Left forelimb (tissue), 1 donor: Measurements from ENCODE around the gene ST7.

ENCODE experiments used
- DNase-seq: peaks from one replicate; pipeline ENCODE4 v3.0.0-alpha.2; 2018; ENCODE audit warnings: low spot score

Gene ST7

GRCh38 chr7:117067340-117067739 lies 114.0 kb downstream of the ST7 start:
- no peak for DNase-seq

DNA sequence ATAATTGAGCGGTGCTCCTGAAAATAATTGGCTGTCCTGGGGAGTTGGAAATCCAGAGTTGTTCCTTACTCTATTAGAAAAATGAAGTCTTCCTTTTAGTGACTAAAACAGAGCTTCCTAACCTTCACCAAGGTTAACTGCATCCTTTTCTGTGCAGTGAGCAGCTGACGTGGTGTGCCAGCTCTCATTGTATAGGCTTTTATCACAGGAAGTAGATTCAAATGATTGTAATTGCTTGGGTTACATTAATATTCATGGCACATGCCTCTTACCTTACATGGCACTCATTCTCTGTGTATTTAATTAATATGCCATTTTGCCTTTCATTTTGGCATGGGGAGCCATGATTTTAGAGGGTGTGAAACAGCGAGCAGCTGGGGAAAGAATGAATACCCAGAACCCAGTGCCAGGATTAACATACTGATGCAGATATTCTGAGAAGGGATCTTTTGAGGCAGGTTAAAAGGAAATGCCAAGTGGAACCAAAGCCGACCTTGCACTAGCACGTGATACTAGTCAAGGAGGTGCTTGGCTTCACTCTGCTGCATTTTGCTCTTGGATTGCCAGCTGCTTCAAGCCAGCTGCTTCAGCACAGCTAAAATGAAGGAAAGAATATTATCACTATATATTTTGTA lies 115.3 kb downstream of the ST7 start:
- no peak for DNase-seq

DNA sequence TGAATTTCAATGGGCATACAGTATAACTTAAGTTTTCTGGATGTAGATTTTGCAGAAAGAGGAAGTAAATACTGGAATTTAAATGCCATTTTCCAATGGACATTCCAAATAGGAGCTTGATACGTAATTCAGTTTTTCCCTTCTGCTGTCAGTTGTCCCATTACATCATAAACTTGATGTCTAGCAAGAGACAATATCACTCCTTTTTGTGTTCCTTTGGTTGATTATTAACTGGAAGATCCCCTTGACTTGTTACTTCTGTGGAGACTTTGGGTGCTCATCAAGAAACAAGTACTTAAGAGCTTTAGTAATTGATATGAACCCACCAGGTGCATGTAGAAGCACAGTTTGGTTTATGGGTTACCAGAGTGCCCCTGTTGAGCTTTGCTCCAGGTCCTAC lies 116.1 kb downstream of the ST7 start:
- no peak for DNase-seq

DNA sequence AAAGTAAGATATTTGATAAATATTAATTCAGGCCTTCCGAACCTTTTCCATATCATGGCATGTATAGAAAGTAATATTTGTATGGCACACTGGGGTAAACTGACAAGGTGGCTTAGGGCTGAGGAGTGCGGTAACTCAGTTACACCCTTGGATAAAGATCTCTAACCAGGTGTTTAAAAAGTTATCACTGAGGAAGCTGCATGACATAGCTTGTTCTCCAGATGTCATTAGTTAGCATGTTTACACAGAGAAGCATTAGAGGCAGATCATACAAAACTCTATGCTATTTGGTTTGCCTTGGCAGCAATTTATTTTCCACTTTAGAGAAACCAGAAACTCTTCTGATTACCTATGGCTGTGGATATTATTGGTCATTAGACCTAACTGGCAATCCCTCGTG lies 118.2 kb downstream of the ST7 start:
- no peak for DNase-seq

- DNase-seq: no peak
Measured at GRCh38 chr7:117072620-117073118, 119.4 kb downstream of the ST7 start.

GRCh38 chr7:117074378-117074777 lies 121.1 kb downstream of the ST7 start:
- DNase-seq: no peak

DNA sequence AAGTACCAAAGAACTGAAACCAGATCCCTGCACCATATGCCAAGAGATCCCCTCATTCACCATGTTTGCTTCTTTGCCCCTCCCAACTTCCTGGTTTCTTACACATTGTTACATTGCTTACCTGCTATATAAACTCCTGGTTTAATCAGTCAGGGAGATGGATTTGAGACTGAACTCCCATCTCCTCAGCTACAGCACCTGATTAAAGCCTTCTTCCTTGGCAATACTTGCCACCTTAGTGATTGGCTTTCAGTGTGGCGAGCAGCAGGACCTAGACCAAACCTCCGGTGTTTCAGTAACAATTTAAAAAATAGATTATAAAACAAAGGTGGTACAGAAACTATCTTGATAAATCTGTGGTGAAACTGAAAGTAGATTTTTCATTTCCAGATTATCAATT lies 122.6 kb downstream of the ST7 start:
- no peak for DNase-seq

DNA sequence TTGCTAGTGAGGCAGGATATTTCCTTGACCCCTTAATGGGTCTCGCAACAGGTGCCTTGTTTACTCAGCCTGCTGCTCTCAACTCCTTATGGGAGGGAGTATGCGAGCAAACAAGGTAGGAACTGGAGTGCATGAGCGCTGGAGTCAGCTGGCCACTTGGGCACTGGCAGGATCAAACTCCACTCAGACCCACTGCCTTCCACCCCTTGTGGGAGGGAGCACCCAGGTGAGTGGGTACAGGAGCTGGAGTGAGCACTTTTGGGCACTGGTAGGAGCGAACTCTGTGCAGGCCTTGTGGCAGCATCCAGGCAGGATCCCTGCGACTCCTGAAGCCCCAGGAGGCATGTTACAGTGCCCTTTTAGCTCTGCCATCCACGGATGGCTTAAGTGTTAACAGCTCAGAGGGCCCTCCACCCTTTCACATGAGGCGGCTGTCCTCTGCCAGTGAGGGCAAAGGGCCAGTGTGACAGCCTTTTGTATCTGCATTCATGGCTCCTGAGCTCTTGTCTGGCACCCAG lies 123.2 kb downstream of the ST7 start:
- DNase-seq: no peak

DNA sequence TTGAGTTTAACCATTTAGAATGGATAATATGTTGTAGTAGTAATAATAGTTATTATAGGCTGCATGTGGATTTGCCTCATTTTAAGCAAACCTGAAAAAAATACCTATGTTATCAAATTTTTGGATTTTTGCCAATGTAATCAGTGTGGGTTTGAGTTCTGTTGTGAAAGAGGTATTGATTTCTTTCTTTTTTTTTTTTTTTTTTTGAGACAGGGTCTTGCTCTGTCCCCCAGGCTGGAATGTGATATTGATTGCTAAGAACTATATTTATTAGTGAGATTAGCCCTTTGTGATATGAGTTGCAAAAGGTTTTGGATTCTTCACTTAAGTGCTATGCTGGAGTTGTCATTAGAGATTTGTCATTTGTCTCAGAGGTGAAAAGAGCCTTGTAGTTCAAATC lies 124.4 kb downstream of the ST7 start:
- DNase-seq: no peak

DNA sequence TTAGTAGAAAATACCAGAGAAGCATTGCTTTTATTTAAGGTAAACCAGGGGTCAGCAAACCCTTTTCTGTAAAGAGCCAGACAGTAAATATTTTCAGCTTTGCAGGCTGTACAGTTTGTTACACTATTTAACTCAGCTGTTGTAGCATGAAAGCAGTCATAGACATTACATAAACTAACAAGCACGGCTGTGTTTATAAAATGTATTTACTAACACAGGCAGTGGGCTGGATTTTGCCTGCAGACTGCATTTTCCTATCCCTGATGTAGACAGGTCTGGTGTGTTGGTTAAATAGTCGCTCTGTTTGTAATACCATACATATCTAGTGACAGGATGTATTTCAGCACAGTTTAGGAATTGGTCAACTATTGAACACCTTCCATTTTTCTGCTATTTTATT lies 129.3 kb downstream of the ST7 start:
- DNase-seq: no peak

GRCh38 chr7:117083648-117084047 lies 130.3 kb downstream of the ST7 start:
- no peak for DNase-seq

DNA sequence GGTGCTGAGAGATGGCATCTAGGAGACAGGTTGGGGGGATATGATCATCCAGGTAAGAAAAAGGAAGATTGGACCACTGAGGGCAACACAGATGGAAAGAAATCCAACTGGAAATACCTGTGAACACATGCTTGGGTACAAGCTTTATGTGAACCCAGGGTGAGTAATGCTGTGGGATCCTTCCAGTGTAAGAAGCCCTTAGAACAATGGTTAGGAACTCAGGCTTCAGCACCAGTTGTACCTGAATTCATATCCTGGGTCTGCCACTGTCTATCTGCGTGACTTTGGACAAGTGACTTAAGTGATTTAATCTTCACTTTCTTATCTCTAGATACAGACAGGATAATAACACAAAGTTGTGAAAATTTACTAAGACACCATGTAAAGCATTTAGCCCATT lies 131.0 kb downstream of the ST7 start:
- no peak for DNase-seq

- no peak for DNase-seq
Measured at GRCh38 chr7:117085275-117085674, 132.0 kb downstream of the ST7 start.

- no peak for DNase-seq
Measured at GRCh38 chr7:117085769-117086463, 132.6 kb downstream of the ST7 start.

- no peak for DNase-seq
Measured at GRCh38 chr7:117086788-117087187, 133.5 kb downstream of the ST7 start.

DNA sequence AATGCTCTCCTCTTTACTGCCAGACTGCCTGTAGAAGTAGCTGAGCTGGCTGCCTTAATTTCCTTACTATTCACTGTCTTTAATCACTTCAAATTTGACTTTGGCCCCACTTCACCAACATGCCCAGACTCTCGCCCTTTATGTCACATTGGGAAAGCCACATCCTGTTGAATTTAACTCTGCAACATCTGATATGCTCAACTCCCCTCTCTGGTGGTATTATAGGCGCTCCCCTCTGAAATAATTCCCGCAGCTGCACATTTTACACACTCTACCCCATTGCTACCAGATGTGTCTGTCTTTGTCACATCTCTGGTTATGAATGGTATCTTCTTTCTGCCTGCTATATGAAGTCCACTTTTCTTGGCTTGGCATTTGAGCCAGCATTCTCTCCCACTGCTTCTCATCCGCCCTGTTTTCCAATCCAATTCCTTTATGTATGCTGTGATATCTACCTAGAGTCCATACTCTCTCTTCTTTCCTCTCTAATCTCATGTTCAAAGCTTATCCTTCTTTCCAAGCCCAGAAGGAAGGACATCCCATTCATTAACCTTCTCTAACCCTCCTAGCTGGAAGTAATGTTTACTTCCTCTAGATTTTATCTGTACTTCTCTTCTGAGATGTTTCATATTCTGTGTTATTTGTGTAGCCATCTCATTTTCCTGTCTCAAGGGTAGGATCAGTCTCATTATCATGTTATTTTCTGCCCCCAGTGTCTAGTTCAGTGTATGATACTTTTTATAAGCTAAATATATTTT lies 134.5 kb downstream of the ST7 start:
- DNase-seq: no peak

DNA sequence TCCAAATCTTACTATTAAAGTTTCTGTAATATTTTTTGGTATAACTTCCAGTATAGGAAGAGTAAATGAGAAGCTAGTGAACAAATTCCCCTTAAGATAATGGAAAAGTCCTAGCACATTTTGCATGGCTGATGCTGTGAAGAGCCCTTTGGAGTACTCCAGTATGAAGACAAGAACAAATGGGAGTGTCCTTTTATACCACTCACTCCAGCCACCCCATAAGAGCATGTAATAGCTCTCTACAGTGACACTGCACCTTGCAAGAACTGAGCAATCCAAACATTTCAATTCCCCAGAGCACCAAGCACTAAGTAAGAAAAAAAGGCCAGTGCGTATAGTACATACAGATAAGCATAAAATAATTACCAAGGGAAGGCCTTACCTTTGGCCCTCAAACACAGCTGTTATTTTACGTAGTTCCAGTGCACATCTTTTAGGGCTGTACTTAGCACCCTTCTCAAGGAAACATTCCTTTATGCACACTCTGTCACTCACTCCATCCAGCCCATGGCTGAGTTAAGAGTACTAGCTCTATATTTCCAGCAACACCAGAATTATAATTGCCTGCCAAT lies 135.4 kb downstream of the ST7 start:
- DNase-seq: no peak

GRCh38 chr7:117090791-117091190 lies 137.5 kb downstream of the ST7 start:
- no peak for DNase-seq

DNA sequence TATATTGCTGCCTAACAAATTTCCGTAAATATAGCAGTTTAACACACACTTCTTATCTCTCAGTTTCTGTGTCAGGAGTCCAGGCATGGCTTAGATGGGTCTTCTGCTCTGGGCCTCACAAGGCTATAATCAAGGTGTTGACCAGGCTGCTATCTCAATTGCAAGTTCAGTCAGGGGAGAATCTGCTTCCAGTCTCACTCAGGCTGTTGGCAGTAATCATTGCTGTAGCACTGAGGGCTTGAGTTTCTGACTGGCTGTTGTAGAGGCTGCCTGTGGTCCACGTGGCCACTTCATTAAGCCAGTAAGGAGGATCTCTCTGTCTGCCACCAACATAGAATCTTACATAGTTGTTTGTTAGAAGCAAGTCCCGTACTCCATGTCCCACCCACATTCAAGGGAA lies 138.4 kb downstream of the ST7 start:
- DNase-seq: no peak

GRCh38 chr7:117092785-117093184 lies 139.5 kb downstream of the ST7 start:
- no peak for DNase-seq

DNA sequence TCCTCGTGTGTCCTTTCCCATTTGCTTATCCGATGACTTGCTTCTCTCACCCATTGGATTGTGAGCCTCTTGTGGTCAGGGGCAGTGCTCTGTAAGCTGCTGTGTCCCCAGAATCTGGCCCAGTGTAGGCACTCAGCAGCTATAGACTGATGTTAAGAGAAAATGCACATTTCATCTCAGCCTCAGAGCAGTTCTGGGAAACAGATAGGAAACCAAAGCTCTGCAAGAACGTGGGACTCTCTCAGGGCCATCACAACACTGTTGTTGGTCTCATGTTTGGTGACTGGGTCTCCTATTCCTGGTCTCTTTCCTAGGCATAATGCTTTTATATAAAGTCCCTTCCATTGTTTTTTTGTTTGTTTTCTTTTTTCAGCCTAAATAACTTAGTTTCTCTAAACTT lies 141.2 kb downstream of the ST7 start:
- no peak for DNase-seq

- DNase-seq: no peak
Measured at GRCh38 chr7:117095055-117095454, 141.8 kb downstream of the ST7 start.

DNA sequence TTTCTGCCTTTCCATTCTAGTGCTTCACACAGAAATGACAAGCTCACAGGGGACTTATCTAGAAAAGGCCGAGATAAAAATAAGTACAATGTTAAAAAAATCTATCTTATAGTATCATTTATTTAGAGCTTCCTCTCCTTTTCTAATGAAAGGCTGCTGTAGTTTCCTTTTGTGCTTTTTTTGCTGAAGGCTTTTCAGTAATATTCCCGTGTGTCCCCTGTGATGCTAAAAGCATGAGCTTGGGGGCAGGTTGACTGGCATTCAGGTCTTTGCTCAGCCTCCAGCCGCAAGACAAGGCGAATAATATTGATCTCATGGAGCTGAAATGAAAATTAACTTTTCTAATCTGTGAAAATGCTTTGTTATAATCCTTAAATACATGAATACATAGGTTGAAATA lies 143.0 kb downstream of the ST7 start:
- no peak for DNase-seq
